Endodermal cell (in vitro differentiated cells): ENCODE measurements around the gene DGCR8. TPM values are rescaled to one million over a fixed set of nuclear protein-coding genes. Genes with fewer than 3 reads are reported as not detected.

Source experiments
- DNase-seq: peaks from one replicate; pipeline ENCODE4 v3.0.0-alpha.2; 2017
- H3K27ac ChIP-seq: 2 replicates; pipeline ENCODE4 v1.5.1; 2013; ENCODE audit warnings: mild to moderate bottlenecking, low read depth, low read length, moderate library complexity
- H3K27me3 ChIP-seq: 2 replicates; pipeline ENCODE4 v1.6.1; 2013; ENCODE audit warnings: mild to moderate bottlenecking, low read length, moderate library complexity; ENCODE audit not compliant: insufficient read depth, control insufficient read depth, poor library complexity, severe bottlenecking
- H3K36me3 ChIP-seq: 2 replicates; pipeline ENCODE4 v1.7.0; 2013; ENCODE audit warnings: mild to moderate bottlenecking, low read length, moderate library complexity; ENCODE audit not compliant: control insufficient read depth, insufficient read depth
- H3K4me1 ChIP-seq: one replicate; pipeline ENCODE4 v1.7.0; 2013; ENCODE audit warnings: low read length; ENCODE audit not compliant: control insufficient read depth, insufficient read depth
- H3K4me3 ChIP-seq: 2 replicates; pipeline ENCODE4 v1.5.1; 2013; ENCODE audit warnings: mild to moderate bottlenecking, low read length, moderate library complexity
- H3K9ac ChIP-seq: 2 replicates; pipeline ENCODE4 v1.6.1; 2013; ENCODE audit warnings: mild to moderate bottlenecking, low read length, moderate library complexity; ENCODE audit not compliant: poor library complexity, severe bottlenecking; ENCODE audit errors: extremely low read depth
- H3K9me3 ChIP-seq: 2 replicates; pipeline ENCODE4 v1.6.1; 2013; ENCODE audit warnings: mild to moderate bottlenecking, low read length, moderate library complexity; ENCODE audit not compliant: control insufficient read depth
- H3K27ac Mint-ChIP-seq: 2 replicates; pipeline ENCODE4 v1.8.0; 2020; ENCODE audit warnings: mixed read lengths
- H3K27me3 Mint-ChIP-seq: 2 replicates; pipeline ENCODE4 v1.8.0; 2021; ENCODE audit warnings: mild to moderate bottlenecking, mixed read lengths; ENCODE audit not compliant: insufficient read depth
- H3K36me3 Mint-ChIP-seq: 2 replicates; pipeline ENCODE4 v1.8.0; 2020; ENCODE audit warnings: low read depth, mixed read lengths
- H3K4me1 Mint-ChIP-seq: 2 replicates; pipeline ENCODE4 v1.8.0; 2020; ENCODE audit warnings: mixed read lengths
- H3K4me3 Mint-ChIP-seq: 2 replicates; pipeline ENCODE4 v1.8.0; 2020; ENCODE audit warnings: mild to moderate bottlenecking, moderate library complexity, mixed read lengths
- H3K9me3 Mint-ChIP-seq: 2 replicates; pipeline ENCODE4 v1.8.0; 2020; ENCODE audit warnings: mild to moderate bottlenecking, mixed read lengths
- CTCF ChIP-seq: fragments of 200-600 bp; sonication (generic); conservative IDR thresholded peaks from 2 replicates; pipeline ENCODE4 v1.5.0; 2021; ENCODE audit warnings: antibody characterized with exemption, mild to moderate bottlenecking
- WGBS, 2 experiments: methylation state at CpG; one replicate each; pipeline versions ENCODE4 v1.1.5 to v1.1.7; 2013; ENCODE audit warnings: missing lambda C conversion rate in 2 of 2, mixed read lengths in 1 of 2; ENCODE audit not compliant: insufficient coverage in 1 of 2, insufficient read length in 1 of 2; 5-methylcytosine and 5-hydroxymethylcytosine counted together
- total RNA-seq, 2 donors: library from RNA; stranded (reverse); fragmentation: NEBNext Ultra II Directional in 1 of 2; extraction: Animal tissue kit (Norgen Biotek cat#: 25700) in 1 of 2; gene quantifications; 2 replicates in 1 of 2; 3 replicates in 1 of 2; pipeline ENCODE4 v1.2.1, GENCODE V29; 2021

Gene DGCR8
- total RNA-seq, 2 donors from 2014 or later = 61.3 to 76.1 TPM

GRCh38 chr22:20137113-20137512 lies 57.1 kb downstream of the DGCR8 start:
- peaks cover 7% of the 10 kb centered on the region for H3K36me3 Mint-ChIP-seq
- H3K4me3 Mint-ChIP-seq = no peak overlapping the region
- TF ChIP-seq CTCF = no peak
- H3K9me3 Mint-ChIP-seq = no peaks in the 10 kb centered on the region
- 94% methylated on average over 3 to 13 of the region's 13 CpGs for WGBS, 2 experiments
- no peaks in the 10 kb centered on the region for H3K27me3 Mint-ChIP-seq
- Histone ChIP-seq H3K4me1 (no peaks in the 10 kb centered on the region), H3K9ac (no peak overlapping the region), H3K27ac (peak overlapping the region; percentile 17), H3K27me3 (no peaks in the 10 kb centered on the region), H3K9me3 (no peaks in the 10 kb centered on the region), H3K4me3 (no peak overlapping the region), H3K36me3 (peaks cover 7% of the 10 kb centered on the region)
- no peaks in the 10 kb centered on the region for H3K4me1 Mint-ChIP-seq
- DNase-seq = no peak
- no peak overlapping the region for H3K27ac Mint-ChIP-seq

DNA sequence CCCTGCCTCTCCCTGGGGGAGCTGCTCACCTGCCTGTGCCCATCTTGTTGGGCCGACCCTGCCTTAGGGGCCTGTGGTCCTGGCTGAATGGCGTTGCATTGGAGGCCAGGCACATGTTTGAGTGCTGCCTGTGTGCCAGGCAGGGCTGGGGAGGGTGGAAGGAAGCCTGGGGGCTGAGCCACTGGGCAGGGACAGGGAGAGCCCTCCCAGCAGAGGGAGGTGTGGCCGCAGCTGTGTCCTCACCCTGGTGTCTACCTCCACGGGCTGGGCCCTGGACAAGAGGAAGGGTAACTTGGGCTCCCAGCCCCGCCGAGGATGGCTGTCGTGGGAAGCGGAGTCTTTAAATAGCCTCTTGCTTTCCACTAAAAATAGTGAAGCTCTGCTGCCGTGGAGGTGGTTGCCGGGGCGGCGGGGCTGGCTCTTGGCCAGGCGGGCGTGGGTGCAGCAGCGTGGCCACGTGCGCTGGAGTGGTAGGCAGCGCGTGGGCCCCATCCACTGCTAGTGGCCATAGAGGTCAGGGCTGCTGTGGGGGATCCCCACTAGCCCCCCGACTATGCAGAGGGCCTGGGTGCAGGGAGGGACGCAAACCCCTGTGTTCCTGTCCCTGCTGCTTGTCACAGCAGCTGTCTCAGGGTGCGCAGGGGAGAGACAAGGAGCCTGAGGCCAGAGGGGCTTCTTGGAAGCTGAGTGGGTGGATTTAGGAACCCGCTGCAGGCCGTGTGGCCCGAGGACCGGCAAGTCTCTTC lies 57.8 kb downstream of the DGCR8 start:
- Mint-ChIP-seq H3K27ac (peak overlapping the region; percentile 55), H3K27me3 (no peaks in the 10 kb centered on the region)
- WGBS, 2 experiments = 90 to 91% methylated on average over 22 to 26 of the region's 26 CpGs

GRCh38 chr22:20138417-20138738 lies 58.3 kb downstream of the DGCR8 start:
- Mint-ChIP-seq H3K9me3 (no peaks in the 10 kb centered on the region), H3K27ac (no peak overlapping the region), H3K4me3 (no peak overlapping the region), H3K36me3 (peaks cover 7% of the 10 kb centered on the region), H3K4me1 (no peaks in the 10 kb centered on the region), H3K27me3 (no peaks in the 10 kb centered on the region)
- H3K9ac ChIP-seq = no peak overlapping the region
- no peak overlapping the region for H3K4me3 ChIP-seq
- no peaks in the 10 kb centered on the region for H3K4me1 ChIP-seq
- H3K9me3 ChIP-seq = no peaks in the 10 kb centered on the region
- no peak for DNase-seq
- 85 to 87% methylated on average over 4 of the region's 4 CpGs for WGBS, 2 experiments
- H3K36me3 ChIP-seq = peaks cover 7% of the 10 kb centered on the region
- no peak for TF ChIP-seq CTCF
- peak overlapping the region; percentile 47 for H3K27ac ChIP-seq
- no peaks in the 10 kb centered on the region for H3K27me3 ChIP-seq

More for the DNA sequence above, 57.8 kb downstream of the DGCR8 start:
- peaks cover 7% of the 10 kb centered on the region for H3K36me3 ChIP-seq
- H3K27me3 ChIP-seq = no peaks in the 10 kb centered on the region
- DNase-seq = no peak
- TF ChIP-seq CTCF = no peak
- peak overlapping the region; percentile 47 for H3K27ac ChIP-seq
- peaks cover 7% of the 10 kb centered on the region for H3K36me3 Mint-ChIP-seq
- no peak overlapping the region for H3K9ac ChIP-seq
- no peak overlapping the region for H3K4me3 Mint-ChIP-seq
- no peak overlapping the region for H3K4me3 ChIP-seq
- H3K9me3 Mint-ChIP-seq = no peaks in the 10 kb centered on the region
- no peaks in the 10 kb centered on the region for H3K4me1 ChIP-seq
- H3K4me1 Mint-ChIP-seq = no peaks in the 10 kb centered on the region
- H3K9me3 ChIP-seq = no peaks in the 10 kb centered on the region
